HCT116 (cell line): ENCODE results near the gene SLC8A1. TPM values are rescaled to one million over a fixed set of nuclear protein-coding genes. Genes with fewer than 3 reads are reported as not detected.

ENCODE experiments used
- ATAC-seq: fragments of 200-7000 bp; cut with Tn5 transposase; 2 replicates; pipeline ENCODE4 v1.9.1; 2020; ENCODE audit warnings: mild to moderate bottlenecking, moderate library complexity
- BruUV-seq: library from RNA; stranded (reverse); fragments of 400-500 nt; replicated peaks from 2 replicates; lab custom pipeline; 2021; lab: Mats Ljungman, UMichigan
- CTCF ChIA-PET: fragments of 300-600 bp; sonication (Branson Sonifier 250); formaldehyde crosslinking; loops from one replicate; lab custom pipeline; 2021; ENCODE audit warnings: antibody characterized with exemption; lab: Charles Lee
- POLR2A ChIA-PET: fragments of 300-600, 350-600 bp; sonication (Branson Sonifier 250); formaldehyde crosslinking; loops from one replicate; lab custom pipeline; 2021; ENCODE audit warnings: antibody characterized with exemption; lab: Charles Lee
- RAD21 ChIA-PET, 2 experiments: fragments of 300-600 bp; sonication (Branson Sonifier 250); formaldehyde crosslinking; loops; one replicate each; lab custom pipeline; 2023; ENCODE audit warnings: low total read pairs in 2 of 2; ENCODE audit not compliant: uncharacterized antibody in 2 of 2, unreplicated experiment in 2 of 2, low non-redundant PET in 1 of 2; lab: Charles Lee
- DNase-seq: peaks from one replicate; pipeline ENCODE4 v3.0.0-alpha.2; 2010; ENCODE audit warnings: low read depth, low spot score
- H2AFZ ChIP-seq: fragments of 200-600 bp; shearing (Covaris generic), sonication (generic); 2 replicates; pipeline ENCODE4 v1.6.1; 2017; ENCODE audit warnings: low read depth, mixed run types, mixed read lengths, antibody characterized with exemption, low read length; ENCODE audit not compliant: poor library complexity, severe bottlenecking
- H3K27ac ChIP-seq: 2 replicates; pipeline ENCODE4 v1.5.1; 2012; ENCODE audit warnings: low read depth, low read length
- H3K27me3 ChIP-seq: fragments of 200-600 bp; sonication (generic); 2 replicates; pipeline ENCODE4 v1.6.1; 2016; ENCODE audit warnings: mixed run types, low read length, mixed read lengths; ENCODE audit not compliant: insufficient read depth
- H3K36me3 ChIP-seq, 2 experiments: fragments of 200-500 bp in 1 of 2; fragments of 200-600 bp in 1 of 2; sonication (Bioruptor generic) in 1 of 2; sonication (generic) in 1 of 2; 2 replicates each; pipeline versions ENCODE4 v1.5.1 to v1.6.1; 2014 to 2016; ENCODE audit warnings: low read length in 2 of 2, inconsistent platforms in 1 of 2, mixed read lengths in 1 of 2, mixed run types in 1 of 2; ENCODE audit not compliant: insufficient read depth in 2 of 2, control insufficient read depth in 1 of 2
- H3K4me1 ChIP-seq, 2 experiments: fragments of 200-600 bp in 1 of 2; sonication (generic) in 1 of 2; 2 replicates each; pipeline versions ENCODE4 v1.5.1 to v1.6.1; 2012 to 2017; ENCODE audit warnings: low read length in 2 of 2, inconsistent platforms in 1 of 2, mild to moderate bottlenecking in 1 of 2, mixed read lengths in 1 of 2, mixed run types in 1 of 2, moderate library complexity in 1 of 2; ENCODE audit not compliant: insufficient read depth in 2 of 2, control insufficient read depth in 1 of 2
- H3K4me2 ChIP-seq: fragments of 200-600 bp; sonication (generic); 2 replicates; pipeline ENCODE4 v1.6.1; 2017; ENCODE audit warnings: mixed run types, low read length, mixed read lengths
- H3K4me3 ChIP-seq, 2 experiments: fragments of 200-600 bp in 1 of 2; sonication (generic) in 1 of 2; replicated peaks in 1 of 2; 2 replicates each; pipeline ENCODE4 v1.5.1; 2011 to 2016; ENCODE audit warnings: low read length in 2 of 2, control low read depth in 1 of 2, low read depth in 1 of 2, mild to moderate bottlenecking in 1 of 2, mixed read lengths in 1 of 2, mixed run types in 1 of 2
- H3K79me2 ChIP-seq: fragments of 200-600 bp; sonication (generic); 2 replicates; pipeline ENCODE4 v1.6.1; 2017; ENCODE audit warnings: mild to moderate bottlenecking, mixed run types, low read length, moderate library complexity, mixed read lengths; ENCODE audit not compliant: insufficient read depth
- H3K9ac ChIP-seq: fragments of 200-600 bp; sonication (generic); 2 replicates; pipeline ENCODE4 v1.6.1; 2016; ENCODE audit warnings: low read length, mixed read lengths
- H3K9me2 ChIP-seq: fragments of 200-600 bp; sonication (generic), shearing (Covaris generic); 2 replicates; pipeline ENCODE4 v1.6.1; 2017; ENCODE audit warnings: mixed run types, mild to moderate bottlenecking, moderate library complexity; ENCODE audit not compliant: insufficient read depth
- H3K9me3 ChIP-seq, 2 experiments: fragments of 200-500 bp in 1 of 2; fragments of 200-600 bp in 1 of 2; sonication (Bioruptor generic) in 1 of 2; sonication (generic) in 1 of 2; 2 replicates each; pipeline ENCODE4 v1.6.1; 2014 to 2017; ENCODE audit warnings: low read length in 2 of 2, mixed read lengths in 2 of 2, inconsistent platforms in 1 of 2, low read depth in 1 of 2, mild to moderate bottlenecking in 1 of 2, mixed run types in 1 of 2, moderate library complexity in 1 of 2; ENCODE audit not compliant: control insufficient read depth in 1 of 2, insufficient read depth in 1 of 2
- H4K20me1 ChIP-seq: fragments of 200-600 bp; sonication (generic), shearing (Covaris generic); 2 replicates; pipeline ENCODE4 v1.6.1; 2017; ENCODE audit warnings: mixed run types, mild to moderate bottlenecking, moderate library complexity; ENCODE audit not compliant: insufficient read depth
- CBX3 ChIP-seq: IDR thresholded peaks from 2 replicates; pipeline ENCODE4 v1.6.1; 2012; ENCODE audit warnings: low read depth
- CEBPB ChIP-seq: IDR thresholded peaks from 2 replicates; pipeline ENCODE4 v1.6.1; 2012; ENCODE audit warnings: low read depth
- ELF1 ChIP-seq: IDR thresholded peaks from 2 replicates; pipeline ENCODE4 v1.6.1; 2012; ENCODE audit warnings: low read depth, borderline replicate concordance
- EZH2 ChIP-seq: fragments of 200-600 bp; sonication (generic); IDR thresholded peaks from 2 replicates; pipeline ENCODE4 v1.6.1; 2017; ENCODE audit warnings: antibody characterized with exemption, mixed run types
- POLR2A ChIP-seq: IDR thresholded peaks from 2 replicates; pipeline ENCODE4 v1.7.0; 2011; ENCODE audit warnings: borderline replicate concordance; ENCODE audit not compliant: insufficient read depth, insufficient read length; ENCODE audit errors: extremely low read depth
- RAD21 ChIP-seq: IDR thresholded peaks from 2 replicates; pipeline ENCODE4 v1.6.1; 2012; ENCODE audit warnings: low read depth, mild to moderate bottlenecking
- SIN3A ChIP-seq: IDR thresholded peaks from 2 replicates; pipeline ENCODE4 v1.6.1; 2012; ENCODE audit warnings: low read depth
- SP1 ChIP-seq: IDR thresholded peaks from 2 replicates; pipeline ENCODE4 v1.6.1; 2012; ENCODE audit warnings: low read depth
- TCF7L2 ChIP-seq: IDR thresholded peaks from 2 replicates; pipeline ENCODE4 v1.7.0; 2011; ENCODE audit warnings: borderline replicate concordance, inconsistent platforms; ENCODE audit not compliant: insufficient read depth, insufficient read length; ENCODE audit errors: extremely low read depth
- ZFX ChIP-seq: fragments of 450-650 bp; IDR thresholded peaks from 2 replicates; pipeline ENCODE4 v1.6.1; 2017
- intact Hi-C: fragments of 100-400 bp; cut with micrococcal nuclease; formaldehyde crosslinking; loops from 2 replicates; pipeline ENCODE4 v1.10.0; 2022
- total RNA-seq: library from RNA; stranded (reverse); gene quantifications from one replicate; pipeline ENCODE4 v1.2.1, GENCODE V29; 2021; ENCODE audit not compliant: unreplicated experiment
- TF ChIP-seq, protein P1 (sequence below), 3 experiments: fragments of 200-600 bp in 1 of 3; sonication (generic) in 1 of 3; IDR thresholded peaks in 2 of 3; conservative IDR thresholded peaks in 1 of 3; 2 replicates each; pipeline ENCODE4 v1.5.1; 2012 to 2017; ENCODE audit warnings: low read depth in 2 of 3, low read length in 2 of 3, antibody characterized with exemption in 1 of 3, borderline replicate concordance in 1 of 3, control low read depth in 1 of 3, mild to moderate bottlenecking in 1 of 3, mixed read lengths in 1 of 3, mixed run types in 1 of 3, moderate library complexity in 1 of 3; ENCODE audit not compliant: insufficient read depth in 1 of 3
- TF ChIP-seq, protein P2 (sequence below): IDR thresholded peaks from 2 replicates; pipeline ENCODE4 v1.6.1; 2012
- TF ChIP-seq, protein P3 (sequence below): IDR thresholded peaks from 2 replicates; pipeline ENCODE4 v1.6.1; 2011; ENCODE audit warnings: mild to moderate bottlenecking, low read length, moderate library complexity; ENCODE audit not compliant: insufficient replicate concordance; ENCODE audit errors: extremely low read depth

SLC8A1 gene
- total RNA-seq, 1 experiment from 2014 or later = 0.07 TPM

DNA sequence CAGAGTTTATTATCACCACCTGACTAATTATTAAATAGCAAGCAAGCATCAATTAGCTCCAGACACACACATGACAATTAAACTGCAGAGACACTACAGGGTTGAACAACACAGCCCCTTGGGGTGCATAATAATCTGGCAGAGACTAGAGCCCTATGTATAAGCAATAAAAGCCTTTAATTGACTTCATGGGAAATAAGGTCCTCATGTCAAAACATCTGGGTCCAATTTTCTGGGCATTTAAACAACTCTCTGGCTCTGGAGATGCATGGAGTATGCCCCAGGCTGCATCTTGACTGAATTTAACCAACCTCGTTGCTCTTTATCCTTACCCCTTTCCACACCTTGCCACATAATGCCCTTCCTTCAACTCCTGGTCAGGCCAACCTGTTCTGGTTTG is 402.1 kb downstream of the SLC8A1 start:
- RAD21 ChIA-PET = no interaction called here

DNA sequence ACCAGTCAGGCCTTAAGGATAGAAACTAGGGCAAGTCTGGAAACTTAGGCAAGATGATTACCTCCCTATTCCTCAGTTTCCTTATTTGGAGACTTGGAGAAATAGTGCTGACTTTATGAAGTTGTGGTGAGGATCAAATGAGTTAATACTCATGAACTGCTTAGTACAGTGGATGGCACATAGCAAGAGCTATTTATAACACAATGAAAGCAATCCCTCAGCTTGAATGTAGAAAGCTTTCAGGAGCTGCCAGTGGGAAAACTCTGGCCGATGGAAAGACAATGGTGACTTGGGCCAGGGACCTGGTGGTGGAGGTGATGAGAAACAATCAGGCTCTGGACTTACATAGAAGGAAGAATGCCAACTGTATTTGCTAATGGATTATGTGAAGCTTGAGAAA is 403.4 kb downstream of the SLC8A1 start:
- ChIA-PET POLR2A (no interaction called here), RAD21 (no interaction called here), CTCF (no interaction called here)
- ATAC-seq = no peak
- no peak overlapping the region for H3K4me2 ChIP-seq
- H3K9me3 ChIP-seq = no peaks in the 10 kb centered on the region
- no peak for DNase-seq
- H3K9me2 ChIP-seq = no peaks in the 10 kb centered on the region
- no peaks in the 10 kb centered on the region for H3K4me1 ChIP-seq
- BruUV-seq = no TSS peak
- H3K27ac ChIP-seq = no peak overlapping the region
- H3K9ac ChIP-seq = no peak overlapping the region
- H3K27me3 ChIP-seq = peaks cover 30% of the 10 kb centered on the region
- no peak overlapping the region for H2AFZ ChIP-seq
- no peaks in the 10 kb centered on the region for H3K79me2 ChIP-seq
- intact Hi-C loops = no loop called here
- no peaks in the 10 kb centered on the region for H3K36me3 ChIP-seq
- no peak overlapping the region for H3K4me3 ChIP-seq
- no peaks in the 10 kb centered on the region for H4K20me1 ChIP-seq
- no peak for TF ChIP-seq POLR2A
- TF ChIP-seq, protein P1, sequence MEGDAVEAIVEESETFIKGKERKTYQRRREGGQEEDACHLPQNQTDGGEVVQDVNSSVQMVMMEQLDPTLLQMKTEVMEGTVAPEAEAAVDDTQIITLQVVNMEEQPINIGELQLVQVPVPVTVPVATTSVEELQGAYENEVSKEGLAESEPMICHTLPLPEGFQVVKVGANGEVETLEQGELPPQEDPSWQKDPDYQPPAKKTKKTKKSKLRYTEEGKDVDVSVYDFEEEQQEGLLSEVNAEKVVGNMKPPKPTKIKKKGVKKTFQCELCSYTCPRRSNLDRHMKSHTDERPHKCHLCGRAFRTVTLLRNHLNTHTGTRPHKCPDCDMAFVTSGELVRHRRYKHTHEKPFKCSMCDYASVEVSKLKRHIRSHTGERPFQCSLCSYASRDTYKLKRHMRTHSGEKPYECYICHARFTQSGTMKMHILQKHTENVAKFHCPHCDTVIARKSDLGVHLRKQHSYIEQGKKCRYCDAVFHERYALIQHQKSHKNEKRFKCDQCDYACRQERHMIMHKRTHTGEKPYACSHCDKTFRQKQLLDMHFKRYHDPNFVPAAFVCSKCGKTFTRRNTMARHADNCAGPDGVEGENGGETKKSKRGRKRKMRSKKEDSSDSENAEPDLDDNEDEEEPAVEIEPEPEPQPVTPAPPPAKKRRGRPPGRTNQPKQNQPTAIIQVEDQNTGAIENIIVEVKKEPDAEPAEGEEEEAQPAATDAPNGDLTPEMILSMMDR (IDR thresholded peaks at IDR 0.05 in 2 of 3, conservative IDR thresholded peaks at IDR 0.05 in 1 of 3; ENCODE audit: borderline replicate concordance in 1 of 3, insufficient read depth in 1 of 3, low read depth in 2 of 3, low read length in 2 of 3) = no peak
- no peak for TF ChIP-seq ZFX
- no peak for TF ChIP-seq SP1
- TF ChIP-seq, protein P2, sequence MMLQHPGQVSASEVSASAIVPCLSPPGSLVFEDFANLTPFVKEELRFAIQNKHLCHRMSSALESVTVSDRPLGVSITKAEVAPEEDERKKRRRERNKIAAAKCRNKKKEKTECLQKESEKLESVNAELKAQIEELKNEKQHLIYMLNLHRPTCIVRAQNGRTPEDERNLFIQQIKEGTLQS = no peak
- no peak for TF ChIP-seq CBX3
- TF ChIP-seq, protein P3, sequence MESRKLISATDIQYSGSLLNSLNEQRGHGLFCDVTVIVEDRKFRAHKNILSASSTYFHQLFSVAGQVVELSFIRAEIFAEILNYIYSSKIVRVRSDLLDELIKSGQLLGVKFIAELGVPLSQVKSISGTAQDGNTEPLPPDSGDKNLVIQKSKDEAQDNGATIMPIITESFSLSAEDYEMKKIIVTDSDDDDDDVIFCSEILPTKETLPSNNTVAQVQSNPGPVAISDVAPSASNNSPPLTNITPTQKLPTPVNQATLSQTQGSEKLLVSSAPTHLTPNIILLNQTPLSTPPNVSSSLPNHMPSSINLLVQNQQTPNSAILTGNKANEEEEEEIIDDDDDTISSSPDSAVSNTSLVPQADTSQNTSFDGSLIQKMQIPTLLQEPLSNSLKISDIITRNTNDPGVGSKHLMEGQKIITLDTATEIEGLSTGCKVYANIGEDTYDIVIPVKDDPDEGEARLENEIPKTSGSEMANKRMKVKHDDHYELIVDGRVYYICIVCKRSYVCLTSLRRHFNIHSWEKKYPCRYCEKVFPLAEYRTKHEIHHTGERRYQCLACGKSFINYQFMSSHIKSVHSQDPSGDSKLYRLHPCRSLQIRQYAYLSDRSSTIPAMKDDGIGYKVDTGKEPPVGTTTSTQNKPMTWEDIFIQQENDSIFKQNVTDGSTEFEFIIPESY = no peak
- no peak for TF ChIP-seq EZH2
- TF ChIP-seq RAD21 = no peak
- no peak for TF ChIP-seq ELF1
- no peak for TF ChIP-seq SIN3A

More for the DNA sequence above, 402.1 kb downstream of the SLC8A1 start:
- Histone ChIP-seq H4K20me1 (no peaks in the 10 kb centered on the region), H3K4me2 (no peak overlapping the region), H3K4me3 (no peak overlapping the region), H3K27ac (no peak overlapping the region), H3K9ac (no peak overlapping the region), H3K79me2 (no peaks in the 10 kb centered on the region), H3K36me3 (no peaks in the 10 kb centered on the region), H3K9me2 (no peaks in the 10 kb centered on the region), H2AFZ (no peak overlapping the region), H3K27me3 (peaks cover 30% of the 10 kb centered on the region), H3K4me1 (no peaks in the 10 kb centered on the region), H3K9me3 (no peaks in the 10 kb centered on the region)
- no TSS peak for BruUV-seq
- CTCF ChIA-PET = no interaction called here
- DNase-seq (no peak), ATAC-seq (no peak)
- intact Hi-C loops = no loop called here
- no peak for TF ChIP-seq EZH2
- no peak for TF ChIP-seq TCF7L2
- TF ChIP-seq CEBPB = no peak
- TF ChIP-seq SIN3A = no peak
- TF ChIP-seq, protein P1 (IDR thresholded peaks at IDR 0.05 in 2 of 3, conservative IDR thresholded peaks at IDR 0.05 in 1 of 3; ENCODE audit: borderline replicate concordance in 1 of 3, insufficient read depth in 1 of 3, low read depth in 2 of 3, low read length in 2 of 3) = no peak
- TF ChIP-seq RAD21 = no peak
- POLR2A ChIA-PET = no interaction called here
